D721Med (cell line): ENCODE results near the gene CDRT15.
"Not testable (repeated sequence)": the region's sequence is repeated elsewhere in the genome, so short reads cannot be mapped to it uniquely, and the experiment has no call there.

Source experiments
- DNase-seq: peaks from one replicate; pipeline ENCODE4 v3.0.0; 2011; ENCODE audit warnings: low spot score; ENCODE audit not compliant: insufficient read length
- FAIRE-seq: peaks from 2 replicates; lab custom pipeline; 2011; peaks lifted over from hg19 to GRCh38; lab: Jason Lieb, UNC
- TF ChIP-seq, protein P1 (sequence below): IDR thresholded peaks from 2 replicates; pipeline ENCODE4 v1.5.1; 2012; ENCODE audit warnings: mild to moderate bottlenecking, control low read depth; ENCODE audit not compliant: insufficient read depth; ENCODE audit errors: missing control alignments

Gene CDRT15

DNA sequence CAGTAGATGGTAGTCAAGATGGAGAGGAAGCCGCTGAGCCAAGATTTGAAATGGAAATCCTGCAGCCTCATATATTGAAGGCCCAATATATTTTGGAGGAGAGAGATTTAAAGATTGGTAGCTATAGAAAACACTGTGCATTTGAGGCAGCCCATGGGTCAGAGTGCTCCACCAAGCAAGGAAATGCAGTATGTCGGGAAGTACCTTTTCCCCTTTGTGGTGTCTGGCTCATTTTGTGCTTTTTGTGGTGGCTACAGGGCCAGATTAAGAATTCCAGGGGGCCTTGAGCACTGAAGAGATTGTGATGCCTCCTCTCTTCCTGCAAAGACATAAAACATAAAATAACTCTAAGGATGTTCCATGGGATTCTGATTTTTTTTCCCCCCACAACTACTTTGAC, 39.6 kb downstream of the CDRT15 start:
- no peak for FAIRE-seq
- no peak for DNase-seq
- TF ChIP-seq, protein P1, sequence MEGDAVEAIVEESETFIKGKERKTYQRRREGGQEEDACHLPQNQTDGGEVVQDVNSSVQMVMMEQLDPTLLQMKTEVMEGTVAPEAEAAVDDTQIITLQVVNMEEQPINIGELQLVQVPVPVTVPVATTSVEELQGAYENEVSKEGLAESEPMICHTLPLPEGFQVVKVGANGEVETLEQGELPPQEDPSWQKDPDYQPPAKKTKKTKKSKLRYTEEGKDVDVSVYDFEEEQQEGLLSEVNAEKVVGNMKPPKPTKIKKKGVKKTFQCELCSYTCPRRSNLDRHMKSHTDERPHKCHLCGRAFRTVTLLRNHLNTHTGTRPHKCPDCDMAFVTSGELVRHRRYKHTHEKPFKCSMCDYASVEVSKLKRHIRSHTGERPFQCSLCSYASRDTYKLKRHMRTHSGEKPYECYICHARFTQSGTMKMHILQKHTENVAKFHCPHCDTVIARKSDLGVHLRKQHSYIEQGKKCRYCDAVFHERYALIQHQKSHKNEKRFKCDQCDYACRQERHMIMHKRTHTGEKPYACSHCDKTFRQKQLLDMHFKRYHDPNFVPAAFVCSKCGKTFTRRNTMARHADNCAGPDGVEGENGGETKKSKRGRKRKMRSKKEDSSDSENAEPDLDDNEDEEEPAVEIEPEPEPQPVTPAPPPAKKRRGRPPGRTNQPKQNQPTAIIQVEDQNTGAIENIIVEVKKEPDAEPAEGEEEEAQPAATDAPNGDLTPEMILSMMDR: no peak

DNA sequence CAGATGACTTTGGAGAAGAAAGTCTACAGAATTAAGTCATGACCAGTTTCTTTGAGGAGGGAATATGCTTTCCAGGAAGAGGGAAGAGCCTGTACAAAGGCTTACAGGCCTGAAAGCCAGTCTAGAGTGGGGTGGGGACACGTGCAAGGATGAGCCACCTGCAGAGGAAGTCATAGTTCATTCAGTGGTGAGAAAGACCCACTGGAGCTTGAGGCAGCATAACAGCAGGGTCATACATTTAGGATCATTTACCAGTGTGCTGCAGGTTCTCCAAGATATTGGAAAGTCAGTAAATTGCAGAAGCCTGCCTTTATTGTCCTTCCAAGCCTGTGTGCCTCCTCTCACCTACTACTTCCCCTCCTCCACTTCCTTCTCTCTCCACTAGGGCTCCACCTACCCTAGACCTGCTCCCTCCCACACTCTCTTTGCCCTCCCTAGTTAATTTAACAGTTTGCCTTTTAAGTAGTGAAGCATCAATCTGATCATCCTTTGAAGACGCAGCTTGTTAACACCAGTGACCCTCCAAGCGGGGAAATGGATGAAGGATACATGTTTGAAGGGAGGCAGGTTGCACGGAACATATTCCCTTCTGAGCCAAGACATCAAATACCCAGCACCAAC, 40.2 kb downstream of the CDRT15 start:
- DNase-seq (no peak), FAIRE-seq (no peak)
- TF ChIP-seq, protein P1: no peak

DNA sequence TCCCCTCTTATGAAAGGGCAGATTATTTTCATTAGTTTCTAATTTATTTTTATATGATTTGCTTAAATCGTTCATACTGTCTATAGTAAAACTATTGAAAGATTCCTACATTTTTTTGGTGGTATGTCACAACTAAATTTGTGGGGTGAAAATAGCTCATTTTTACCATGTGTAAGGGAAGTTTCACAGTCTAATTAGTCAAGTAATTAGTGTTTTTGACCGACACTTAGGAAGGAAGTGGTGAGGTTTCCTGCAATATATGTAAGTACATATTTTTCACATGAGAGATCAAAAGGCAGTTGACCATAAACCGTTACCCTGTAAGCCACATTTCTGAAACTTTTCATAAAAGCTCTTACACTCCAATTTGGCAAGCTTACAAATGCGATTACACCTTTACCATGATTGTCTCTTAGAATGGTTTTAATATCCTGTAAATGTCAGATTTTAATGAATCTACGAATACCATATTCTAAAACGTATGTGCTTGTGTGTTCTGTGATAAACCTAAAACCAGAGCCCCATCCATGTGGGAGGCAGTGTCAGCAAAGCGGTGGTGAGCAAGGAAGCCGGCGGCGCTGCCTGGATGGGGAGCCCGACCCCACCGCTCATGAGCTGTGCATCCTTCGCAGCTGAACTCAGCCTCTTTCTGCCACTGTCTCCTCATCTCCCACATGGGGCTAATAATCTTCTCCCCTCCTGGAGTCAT, 43.9 kb downstream of the CDRT15 start:
- FAIRE-seq, DNase-seq: not testable (repeated sequence)

GRCh38 chr17:14192039-14192438, 44.6 kb downstream of the CDRT15 start:
- FAIRE-seq, DNase-seq: not testable (repeated sequence)

DNA sequence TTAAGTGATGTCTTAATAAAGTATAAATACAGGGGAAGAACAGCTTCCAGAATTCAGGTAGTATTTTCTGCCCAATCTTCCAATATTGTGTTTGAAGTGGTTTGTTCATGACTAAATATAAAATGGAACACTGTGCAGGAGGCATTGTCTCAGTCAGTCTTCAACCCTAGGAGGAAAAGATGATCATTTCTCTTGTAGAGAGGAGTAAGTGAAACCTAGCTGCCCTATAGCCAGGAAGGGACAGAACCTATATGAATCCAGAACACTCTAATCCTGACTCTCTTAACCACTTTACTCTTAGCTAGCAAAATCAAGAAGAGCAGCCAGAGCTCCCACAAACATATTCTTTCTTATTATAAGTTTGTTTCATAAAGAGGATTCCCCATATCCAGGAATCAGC, 45.2 kb downstream of the CDRT15 start:
- not testable (repeated sequence) for FAIRE-seq, DNase-seq

GRCh38 chr17:14190774-14191173, 45.9 kb downstream of the CDRT15 start:
- not testable (repeated sequence) for FAIRE-seq, DNase-seq

DNA sequence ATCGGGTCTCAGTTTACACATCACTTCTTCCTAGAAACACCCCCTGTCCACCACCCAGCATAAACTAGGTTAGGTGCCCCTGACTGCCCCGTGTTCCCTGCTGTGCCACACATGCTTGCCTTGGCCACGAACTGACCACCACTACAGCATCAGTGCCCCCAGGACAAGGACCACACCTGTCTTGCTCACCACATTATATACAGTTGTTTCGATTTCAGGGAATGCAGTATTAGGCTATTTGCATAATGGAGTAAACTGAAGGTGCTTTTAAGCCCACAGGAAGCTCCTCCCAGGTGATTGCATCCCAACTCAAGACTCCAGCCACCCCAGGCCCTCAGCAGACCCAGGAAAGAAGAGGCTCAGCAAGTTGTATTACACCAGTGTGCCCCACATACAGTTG, 50.2 kb downstream of the CDRT15 start:
- not testable (repeated sequence) for DNase-seq, FAIRE-seq
